Endodermal cell (in vitro differentiated cells): Measurements from ENCODE around the gene RPL12. TPM values are rescaled to one million over a fixed set of nuclear protein-coding genes. Genes with fewer than 3 reads are reported as not detected.

Experiments used
- DNase-seq: peaks from one replicate; pipeline ENCODE4 v3.0.0-alpha.2; 2017
- H3K27ac ChIP-seq: 2 replicates; pipeline ENCODE4 v1.5.1; 2013; ENCODE audit warnings: mild to moderate bottlenecking, low read depth, low read length, moderate library complexity
- H3K27me3 ChIP-seq: 2 replicates; pipeline ENCODE4 v1.6.1; 2013; ENCODE audit warnings: mild to moderate bottlenecking, low read length, moderate library complexity; ENCODE audit not compliant: insufficient read depth, control insufficient read depth, poor library complexity, severe bottlenecking
- H3K36me3 ChIP-seq: 2 replicates; pipeline ENCODE4 v1.7.0; 2013; ENCODE audit warnings: mild to moderate bottlenecking, low read length, moderate library complexity; ENCODE audit not compliant: control insufficient read depth, insufficient read depth
- H3K4me1 ChIP-seq: one replicate; pipeline ENCODE4 v1.7.0; 2013; ENCODE audit warnings: low read length; ENCODE audit not compliant: control insufficient read depth, insufficient read depth
- H3K4me3 ChIP-seq: 2 replicates; pipeline ENCODE4 v1.5.1; 2013; ENCODE audit warnings: mild to moderate bottlenecking, low read length, moderate library complexity
- H3K9ac ChIP-seq: 2 replicates; pipeline ENCODE4 v1.6.1; 2013; ENCODE audit warnings: mild to moderate bottlenecking, low read length, moderate library complexity; ENCODE audit not compliant: poor library complexity, severe bottlenecking; ENCODE audit errors: extremely low read depth
- H3K9me3 ChIP-seq: 2 replicates; pipeline ENCODE4 v1.6.1; 2013; ENCODE audit warnings: mild to moderate bottlenecking, low read length, moderate library complexity; ENCODE audit not compliant: control insufficient read depth
- H3K27ac Mint-ChIP-seq: 2 replicates; pipeline ENCODE4 v1.8.0; 2020; ENCODE audit warnings: mixed read lengths
- H3K27me3 Mint-ChIP-seq: 2 replicates; pipeline ENCODE4 v1.8.0; 2021; ENCODE audit warnings: mild to moderate bottlenecking, mixed read lengths; ENCODE audit not compliant: insufficient read depth
- H3K36me3 Mint-ChIP-seq: 2 replicates; pipeline ENCODE4 v1.8.0; 2020; ENCODE audit warnings: low read depth, mixed read lengths
- H3K4me1 Mint-ChIP-seq: 2 replicates; pipeline ENCODE4 v1.8.0; 2020; ENCODE audit warnings: mixed read lengths
- H3K4me3 Mint-ChIP-seq: 2 replicates; pipeline ENCODE4 v1.8.0; 2020; ENCODE audit warnings: mild to moderate bottlenecking, moderate library complexity, mixed read lengths
- H3K9me3 Mint-ChIP-seq: 2 replicates; pipeline ENCODE4 v1.8.0; 2020; ENCODE audit warnings: mild to moderate bottlenecking, mixed read lengths
- WGBS, 2 experiments: methylation state at CpG; one replicate each; pipeline versions ENCODE4 v1.1.5 to v1.1.7; 2013; ENCODE audit warnings: missing lambda C conversion rate in 2 of 2, mixed read lengths in 1 of 2; ENCODE audit not compliant: insufficient coverage in 1 of 2, insufficient read length in 1 of 2; 5-methylcytosine and 5-hydroxymethylcytosine counted together
- total RNA-seq, 2 donors: library from RNA; stranded (reverse); fragmentation: NEBNext Ultra II Directional in 1 of 2; extraction: Animal tissue kit (Norgen Biotek cat#: 25700) in 1 of 2; gene quantifications; 2 replicates in 1 of 2; 3 replicates in 1 of 2; pipeline ENCODE4 v1.2.1, GENCODE V29; 2021
- TF ChIP-seq, protein P1 (sequence below): fragments of 200-600 bp; sonication (generic); conservative IDR thresholded peaks from 2 replicates; pipeline ENCODE4 v1.5.0; 2021; ENCODE audit warnings: antibody characterized with exemption, mild to moderate bottlenecking

Gene RPL12
- total RNA-seq, 2 donors from 2014 or later = 1,241 to 1,436 TPM

- Mint-ChIP-seq H3K4me3 (no peak overlapping the region), H3K36me3 (peaks cover 22% of the 10 kb centered on the region), H3K27ac (no peak overlapping the region), H3K27me3 (no peaks in the 10 kb centered on the region), H3K4me1 (no peaks in the 10 kb centered on the region), H3K9me3 (no peaks in the 10 kb centered on the region)
- Histone ChIP-seq H3K9me3 (no peaks in the 10 kb centered on the region), H3K4me1 (no peaks in the 10 kb centered on the region), H3K36me3 (peaks cover 26% of the 10 kb centered on the region), H3K4me3 (no peak overlapping the region), H3K9ac (no peak overlapping the region), H3K27me3 (no peaks in the 10 kb centered on the region), H3K27ac (no peak overlapping the region)
- TF ChIP-seq, protein P1, sequence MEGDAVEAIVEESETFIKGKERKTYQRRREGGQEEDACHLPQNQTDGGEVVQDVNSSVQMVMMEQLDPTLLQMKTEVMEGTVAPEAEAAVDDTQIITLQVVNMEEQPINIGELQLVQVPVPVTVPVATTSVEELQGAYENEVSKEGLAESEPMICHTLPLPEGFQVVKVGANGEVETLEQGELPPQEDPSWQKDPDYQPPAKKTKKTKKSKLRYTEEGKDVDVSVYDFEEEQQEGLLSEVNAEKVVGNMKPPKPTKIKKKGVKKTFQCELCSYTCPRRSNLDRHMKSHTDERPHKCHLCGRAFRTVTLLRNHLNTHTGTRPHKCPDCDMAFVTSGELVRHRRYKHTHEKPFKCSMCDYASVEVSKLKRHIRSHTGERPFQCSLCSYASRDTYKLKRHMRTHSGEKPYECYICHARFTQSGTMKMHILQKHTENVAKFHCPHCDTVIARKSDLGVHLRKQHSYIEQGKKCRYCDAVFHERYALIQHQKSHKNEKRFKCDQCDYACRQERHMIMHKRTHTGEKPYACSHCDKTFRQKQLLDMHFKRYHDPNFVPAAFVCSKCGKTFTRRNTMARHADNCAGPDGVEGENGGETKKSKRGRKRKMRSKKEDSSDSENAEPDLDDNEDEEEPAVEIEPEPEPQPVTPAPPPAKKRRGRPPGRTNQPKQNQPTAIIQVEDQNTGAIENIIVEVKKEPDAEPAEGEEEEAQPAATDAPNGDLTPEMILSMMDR = no peak
- no peak for DNase-seq
- 90 to 100% methylated on average over 5 of the region's 5 CpGs for WGBS, 2 experiments
Observed at GRCh38 chr9:127498298-127498697, 47.1 kb upstream of the RPL12 start.

DNA sequence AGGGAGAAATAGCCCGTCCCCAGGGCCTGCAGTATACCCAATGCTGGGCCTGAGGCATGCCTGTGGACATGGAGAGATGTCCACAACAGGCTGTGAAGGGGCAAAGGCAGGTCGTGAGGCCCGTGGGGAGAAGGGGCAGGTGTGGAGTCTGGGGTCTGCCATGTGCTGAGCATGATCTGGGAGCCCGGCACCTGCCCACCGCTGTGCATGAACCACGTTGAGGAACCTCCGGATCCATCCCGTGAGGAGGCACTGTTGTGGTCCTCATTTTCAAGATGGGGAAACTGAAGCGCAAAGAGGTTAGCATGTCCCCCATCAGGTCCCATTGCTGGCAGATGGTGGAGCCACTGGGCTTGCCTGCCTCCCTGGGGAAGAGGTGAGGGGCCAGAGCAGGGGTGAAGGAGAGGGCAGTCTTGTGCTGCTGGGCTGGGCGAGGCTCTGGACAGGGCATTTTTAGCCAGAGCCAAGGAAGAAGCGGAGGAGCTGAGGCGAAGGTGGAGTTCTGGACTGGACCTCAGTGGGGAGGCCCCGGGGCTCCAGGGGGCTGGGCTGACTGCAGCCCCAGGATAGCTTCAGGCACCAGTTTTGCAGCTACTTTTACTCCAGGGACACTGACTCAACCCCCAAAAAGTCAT, 46.6 kb upstream of the RPL12 start:
- no peaks in the 10 kb centered on the region for H3K4me1 ChIP-seq

DNA sequence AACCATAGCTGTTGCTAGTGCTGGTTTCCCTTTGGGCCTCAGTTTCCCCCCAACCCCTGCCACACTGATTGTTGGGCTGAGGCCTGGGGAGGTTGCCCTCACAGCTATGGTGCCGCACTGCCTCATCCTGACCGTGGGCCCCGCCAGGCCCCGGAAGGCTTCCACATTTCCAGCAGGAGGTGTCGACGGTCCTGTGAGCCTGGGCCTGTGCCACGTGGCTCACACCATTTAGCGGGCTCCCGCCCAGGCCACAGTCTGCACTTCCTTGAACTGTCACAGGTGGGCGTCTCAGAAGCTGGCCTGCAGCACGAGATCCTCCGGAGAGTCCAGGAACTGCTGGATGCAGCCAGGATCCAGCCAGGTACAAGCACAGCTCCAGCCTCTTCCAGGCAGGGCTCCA, 45.8 kb upstream of the RPL12 start:
- Mint-ChIP-seq H3K4me3 (no peak overlapping the region), H3K27ac (no peak overlapping the region), H3K9me3 (no peaks in the 10 kb centered on the region), H3K36me3 (peaks cover 31% of the 10 kb centered on the region), H3K4me1 (no peaks in the 10 kb centered on the region), H3K27me3 (no peaks in the 10 kb centered on the region)
- no peak for DNase-seq
- TF ChIP-seq, protein P1 = no peak
- Histone ChIP-seq H3K4me3 (no peak overlapping the region), H3K9ac (no peak overlapping the region), H3K27me3 (no peaks in the 10 kb centered on the region), H3K27ac (no peak overlapping the region), H3K36me3 (peaks cover 27% of the 10 kb centered on the region), H3K9me3 (no peaks in the 10 kb centered on the region), H3K4me1 (no peaks in the 10 kb centered on the region)
- 93 to 97% methylated on average over 4 to 12 of the region's 12 CpGs for WGBS, 2 experiments

More for the DNA sequence above, 46.6 kb upstream of the RPL12 start:
- H3K27me3 Mint-ChIP-seq = no peaks in the 10 kb centered on the region
- H3K9me3 Mint-ChIP-seq = no peaks in the 10 kb centered on the region
- no peak overlapping the region for H3K4me3 Mint-ChIP-seq
- H3K27me3 ChIP-seq = no peaks in the 10 kb centered on the region
- H3K36me3 ChIP-seq = peaks cover 26% of the 10 kb centered on the region
- peaks cover 27% of the 10 kb centered on the region for H3K36me3 Mint-ChIP-seq
- no peak for DNase-seq
- no peak overlapping the region for H3K9ac ChIP-seq
- 93 to 94% methylated on average over 8 to 13 of the region's 13 CpGs for WGBS, 2 experiments
- H3K4me3 ChIP-seq = no peak overlapping the region
- H3K27ac ChIP-seq = no peak overlapping the region
- TF ChIP-seq, protein P1 = no peak
- no peaks in the 10 kb centered on the region for H3K4me1 Mint-ChIP-seq
- H3K27ac Mint-ChIP-seq = no peak overlapping the region
- H3K9me3 ChIP-seq = no peaks in the 10 kb centered on the region
